Mucosa of rectum (tissue), 2 donors: ENCODE results near the gene RPS6KA5.
"Not testable (repeated sequence)": the region's sequence is repeated elsewhere in the genome, so short reads cannot be mapped to it uniquely, and the experiment has no call there.

Experiments used
- H3K27ac ChIP-seq, 2 donors: one replicate each; pipeline ENCODE4 v1.7.0; 2013; ENCODE audit warnings: inconsistent platforms in 2 of 2, low read depth in 2 of 2, low read length in 2 of 2
- H3K27me3 ChIP-seq, 2 donors: one replicate each; pipeline ENCODE4 v1.7.0; 2013; ENCODE audit warnings: low read length in 2 of 2; ENCODE audit not compliant: control insufficient read depth in 2 of 2, insufficient read depth in 2 of 2
- H3K36me3 ChIP-seq, 2 donors: one replicate each; pipeline ENCODE4 v1.7.0; 2013; ENCODE audit warnings: low read length in 2 of 2; ENCODE audit not compliant: control insufficient read depth in 2 of 2, insufficient read depth in 2 of 2
- H3K4me1 ChIP-seq, 2 donors: one replicate each; pipeline ENCODE4 v1.7.0; 2013; ENCODE audit warnings: low read length in 2 of 2, mild to moderate bottlenecking in 1 of 2; ENCODE audit not compliant: control insufficient read depth in 2 of 2, insufficient read depth in 2 of 2
- H3K4me3 ChIP-seq, 2 donors: one replicate each; pipeline ENCODE4 v1.7.0; 2013; ENCODE audit warnings: low read length in 2 of 2
- H3K9ac ChIP-seq, 2 donors: one replicate each; pipeline ENCODE4 v1.7.0; 2013; ENCODE audit warnings: low read length in 2 of 2, low read depth in 1 of 2, mild to moderate bottlenecking in 1 of 2
- H3K9me3 ChIP-seq, 2 donors: one replicate each; pipeline ENCODE4 v1.7.0; 2013; ENCODE audit warnings: low read length in 2 of 2; ENCODE audit not compliant: control insufficient read depth in 2 of 2
- donor health status: healthy.
- donor health status: Normal muscosa, but diverticular disease.

The RPS6KA5 gene

GRCh38 chr14:91032248-91032647 is 28.2 kb downstream of the RPS6KA5 start:
- Histone ChIP-seq H3K36me3 (no peaks in the 10 kb centered on the region), H3K27ac (no peak overlapping the region), H3K4me1 (peaks cover 0 to 2% of the 10 kb centered on the region in 2 donors)

GRCh38 chr14:91031666-91032065 is 28.8 kb downstream of the RPS6KA5 start:
- no peak overlapping the region for H3K27ac ChIP-seq

More at GRCh38 chr14:91032248-91032647, 28.2 kb downstream of the RPS6KA5 start:
- Histone ChIP-seq H3K9me3 (no peaks in the 10 kb centered on the region), H3K27me3 (no peaks in the 10 kb centered on the region), H3K4me3 (no peak overlapping the region), H3K9ac (no peak overlapping the region)

GRCh38 chr14:91029456-91030217 is 30.8 kb downstream of the RPS6KA5 start:
- no peak overlapping the region for H3K27ac ChIP-seq
- H3K4me1 ChIP-seq = peaks cover 0 to 2% of the 10 kb centered on the region in 2 donors
- H3K9ac ChIP-seq = no peak overlapping the region
- H3K4me3 ChIP-seq = no peak overlapping the region
- H3K36me3 ChIP-seq = no peaks in the 10 kb centered on the region
- no peaks in the 10 kb centered on the region for H3K9me3 ChIP-seq
- H3K27me3 ChIP-seq = no peaks in the 10 kb centered on the region

More at GRCh38 chr14:91031666-91032065, 28.8 kb downstream of the RPS6KA5 start:
- no peak overlapping the region for H3K9ac ChIP-seq
- H3K36me3 ChIP-seq = no peaks in the 10 kb centered on the region
- no peak overlapping the region for H3K4me3 ChIP-seq
- H3K9me3 ChIP-seq = no peaks in the 10 kb centered on the region
- H3K27me3 ChIP-seq = no peaks in the 10 kb centered on the region
- H3K4me1 ChIP-seq = peaks cover 0 to 2% of the 10 kb centered on the region in 2 donors

GRCh38 chr14:91027561-91027960 is 32.9 kb downstream of the RPS6KA5 start:
- Histone ChIP-seq H3K4me1 (peaks cover 0 to 2% of the 10 kb centered on the region in 2 donors), H3K9me3 (no peaks in the 10 kb centered on the region), H3K27me3 (no peaks in the 10 kb centered on the region), H3K27ac (no peak overlapping the region), H3K36me3 (no peaks in the 10 kb centered on the region), H3K4me3 (no peak overlapping the region), H3K9ac (no peak overlapping the region)

GRCh38 chr14:91022622-91023028 is 37.8 kb downstream of the RPS6KA5 start:
- peak overlapping the region; percentile 20 to 56 for H3K9ac ChIP-seq
- H3K4me3 ChIP-seq = peak overlapping the region; percentile 62 to 73
- not testable (repeated sequence) for H3K36me3 ChIP-seq, H3K9me3 ChIP-seq, H3K4me1 ChIP-seq, H3K27me3 ChIP-seq
- peak overlapping the region; percentile 73 to 76 for H3K27ac ChIP-seq

- H3K9ac ChIP-seq = peak overlapping the region; percentile 20 to 37
- peak overlapping the region; percentile 73 to 76 for H3K27ac ChIP-seq
- H3K4me3 ChIP-seq = peak overlapping the region; percentile 62 to 73
- no peaks in the 10 kb centered on the region for H3K27me3 ChIP-seq
- H3K4me1 ChIP-seq = peaks cover 3 to 4% of the 10 kb centered on the region in 2 donors
- no peaks in the 10 kb centered on the region for H3K36me3 ChIP-seq
- H3K9me3 ChIP-seq = no peaks in the 10 kb centered on the region
Measured at GRCh38 chr14:91021991-91022621, 38.3 kb downstream of the RPS6KA5 start.

GRCh38 chr14:91021115-91021514 is 39.3 kb downstream of the RPS6KA5 start:
- no peak overlapping the region for H3K9ac ChIP-seq
- H3K27me3 ChIP-seq = no peaks in the 10 kb centered on the region
- peaks cover 3 to 4% of the 10 kb centered on the region in 2 donors for H3K4me1 ChIP-seq
- no peak overlapping the region for H3K4me3 ChIP-seq
- H3K27ac ChIP-seq = no peak overlapping the region
- no peaks in the 10 kb centered on the region for H3K36me3 ChIP-seq
- H3K9me3 ChIP-seq = no peaks in the 10 kb centered on the region

- no peaks in the 10 kb centered on the region for H3K27me3 ChIP-seq
- no peak overlapping the region for H3K9ac ChIP-seq
- H3K4me1 ChIP-seq = peaks cover 4 to 8% of the 10 kb centered on the region in 2 donors
- H3K27ac ChIP-seq = no peak overlapping the region
- no peaks in the 10 kb centered on the region for H3K9me3 ChIP-seq
- H3K36me3 ChIP-seq = no peaks in the 10 kb centered on the region
- H3K4me3 ChIP-seq = no peak overlapping the region
Measured at GRCh38 chr14:91019673-91020072, 40.8 kb downstream of the RPS6KA5 start.

- H3K27me3 ChIP-seq = no peaks in the 10 kb centered on the region
- H3K4me1 ChIP-seq = peaks cover 4 to 8% of the 10 kb centered on the region in 2 donors
- H3K36me3 ChIP-seq = no peaks in the 10 kb centered on the region
- H3K9me3 ChIP-seq = no peaks in the 10 kb centered on the region
- no peak overlapping the region for H3K9ac ChIP-seq
- no peak overlapping the region for H3K27ac ChIP-seq
- no peak overlapping the region for H3K4me3 ChIP-seq
Measured at GRCh38 chr14:91018481-91018880, 42.0 kb downstream of the RPS6KA5 start.

- Histone ChIP-seq H3K27ac (no peak overlapping the region), H3K4me3 (no peak overlapping the region), H3K9ac (no peak overlapping the region), H3K27me3 (no peaks in the 10 kb centered on the region), H3K9me3 (no peaks in the 10 kb centered on the region), H3K36me3 (no peaks in the 10 kb centered on the region), H3K4me1 (peaks cover 2 to 5% of the 10 kb centered on the region in 2 donors)
Measured at GRCh38 chr14:91016800-91017410, 43.5 kb downstream of the RPS6KA5 start.
